ENCODE results near the gene CTIF.

DNA sequence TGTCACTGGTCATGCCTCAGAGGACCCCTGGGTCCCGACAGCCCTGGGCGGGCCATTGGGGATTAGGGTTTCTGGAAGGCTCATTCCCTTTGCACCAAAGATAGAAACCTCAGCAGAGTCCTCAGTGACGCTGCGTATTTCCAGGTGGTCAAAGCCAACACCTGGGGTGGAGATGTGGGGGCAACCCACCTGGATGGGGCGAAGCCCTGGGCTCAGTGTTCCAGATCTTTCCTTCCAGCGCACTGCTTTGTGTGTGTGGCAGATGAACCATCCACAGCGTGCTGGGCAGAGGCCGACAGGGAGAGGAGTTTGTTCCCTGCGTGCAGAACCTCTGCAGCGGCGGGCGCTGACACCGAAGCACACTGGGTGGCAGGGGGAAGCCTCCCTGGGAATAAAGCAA lies 143.9 kb downstream of the CTIF start:
- no peak for TF ChIP-seq POLR2A (IDR thresholded peaks at IDR 0.05; ENCODE audit: low read depth, low read length)
- TF ChIP-seq POLR2AphosphoS5 (IDR thresholded peaks at IDR 0.05; ENCODE audit: low read depth, low read length), result no peak
